NT2/D1 (cell line): ENCODE results near the gene MAL.

Experiments used
- SUZ12 ChIP-seq: IDR thresholded peaks from 2 replicates; pipeline ENCODE4 v1.6.1; 2011; ENCODE audit not compliant: insufficient read length, insufficient read depth; ENCODE audit errors: extremely low read depth
- ZNF274 ChIP-seq: IDR thresholded peaks from 2 replicates; pipeline ENCODE4 v1.6.1; 2011; ENCODE audit warnings: mild to moderate bottlenecking, low read depth, low read length

GRCh38 chr2:95041824-95042442, 16.4 kb downstream of the MAL start:
- TF ChIP-seq ZNF274 (no peak), SUZ12 (no peak)
